Measurements from ENCODE around the gene NUP93.
"Not testable (repeated sequence)": the region's sequence is repeated elsewhere in the genome, so short reads cannot be mapped to it uniquely, and the experiment has no call there.

The NUP93 gene

DNA sequence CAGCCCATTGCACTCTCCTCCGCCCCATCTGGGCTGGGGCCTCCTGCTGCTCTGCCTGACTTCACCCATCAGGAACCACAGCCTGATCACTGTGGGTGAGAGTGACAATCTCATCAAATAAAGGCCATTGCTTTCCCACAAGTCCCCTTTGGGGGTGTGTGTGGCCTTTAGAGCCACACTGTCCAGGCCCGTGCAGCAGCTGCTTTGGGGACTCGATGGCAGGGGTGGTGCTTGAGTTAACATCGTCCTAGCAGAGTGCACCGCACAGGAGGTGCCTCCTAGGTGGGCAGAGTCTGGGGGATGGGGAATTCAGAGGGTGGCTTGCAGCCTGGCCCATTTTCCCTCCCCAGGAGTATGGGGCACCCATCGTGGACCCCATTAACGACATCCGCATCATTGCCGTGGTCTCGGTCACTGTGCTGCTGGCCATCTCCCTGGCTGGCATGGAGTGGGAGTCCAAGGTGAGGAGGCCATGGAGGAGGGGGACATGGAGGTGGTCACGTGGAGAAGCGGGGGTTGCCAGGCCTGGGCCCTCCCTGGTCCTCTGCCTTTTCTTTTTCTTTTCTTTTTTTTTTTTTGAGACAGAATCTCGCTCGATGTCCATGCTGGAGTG is 140.5 kb downstream of the NUP93 start:
- no peak for DNase-seq (ENCODE audit: low read depth)

DNA sequence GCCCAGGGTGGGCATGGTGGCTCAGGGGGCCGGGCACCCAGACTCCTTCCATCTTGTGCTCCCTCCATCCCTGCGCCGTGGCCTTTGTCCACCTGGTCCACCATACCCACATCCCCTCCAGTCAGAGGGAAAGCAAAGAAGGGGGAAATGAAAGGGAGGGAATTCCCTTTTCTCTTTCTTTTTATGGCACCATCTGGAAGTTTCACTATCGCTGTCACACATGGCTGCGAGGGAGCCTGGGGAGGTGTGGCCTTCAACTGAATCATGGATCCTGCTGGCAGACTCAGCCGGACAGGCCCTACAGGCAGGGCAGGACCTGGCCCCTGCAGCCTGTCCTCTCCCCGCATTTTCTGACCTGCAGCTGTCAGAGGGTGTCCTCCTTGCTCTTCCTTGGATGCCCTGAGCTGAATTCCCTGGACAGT is 141.3 kb downstream of the NUP93 start:
- no peak for DNase-seq (ENCODE audit: low read depth)

DNA sequence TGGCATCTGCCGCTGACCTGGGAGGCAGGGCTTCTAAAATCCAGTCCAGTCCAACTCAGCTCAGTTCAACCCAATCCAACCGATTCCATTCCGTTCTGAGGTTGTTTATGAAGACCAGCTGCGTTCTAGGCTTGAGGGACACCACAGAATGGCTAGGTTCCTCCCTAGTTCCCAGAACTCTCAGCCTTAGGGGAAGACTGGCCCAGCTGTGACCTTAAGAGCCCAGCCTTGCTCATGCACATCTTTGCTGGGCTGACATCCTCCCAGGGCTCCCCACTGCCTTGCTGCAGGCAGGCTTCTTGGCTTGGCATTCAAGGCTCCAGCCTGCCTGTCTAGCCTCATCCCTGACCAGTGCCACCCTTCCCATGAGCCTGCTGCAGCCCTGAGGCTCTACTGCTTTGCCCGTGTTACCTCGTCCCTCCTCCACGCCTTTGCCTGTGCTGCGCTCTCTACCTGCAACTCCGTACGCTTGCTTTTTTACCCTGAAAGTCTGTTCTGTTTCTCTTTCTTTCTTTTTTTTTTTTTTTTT is 143.0 kb downstream of the NUP93 start:
- no peak for DNase-seq (ENCODE audit: low read depth)

DNA sequence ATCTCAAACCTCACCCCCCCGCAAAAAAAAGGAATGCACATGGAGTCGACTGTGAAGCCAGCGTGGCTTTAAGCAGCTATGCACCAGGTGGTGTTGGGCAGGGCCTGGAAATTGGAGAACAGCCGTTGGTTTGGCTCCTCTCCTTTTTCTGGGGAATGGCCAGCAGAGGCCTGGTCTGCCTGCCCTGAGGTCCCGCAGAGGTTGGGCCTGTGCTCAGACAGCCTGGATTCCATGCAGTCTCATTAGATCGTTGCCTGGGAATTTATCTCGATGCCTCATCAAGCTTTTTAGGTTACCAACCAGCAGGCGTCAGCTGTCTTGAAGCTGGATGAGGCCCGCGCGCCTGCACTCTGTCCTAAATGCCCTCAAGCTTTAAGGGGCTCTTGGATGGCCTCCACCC is 144.9 kb downstream of the NUP93 start:
- no peak for DNase-seq (ENCODE audit: low read depth)

DNA sequence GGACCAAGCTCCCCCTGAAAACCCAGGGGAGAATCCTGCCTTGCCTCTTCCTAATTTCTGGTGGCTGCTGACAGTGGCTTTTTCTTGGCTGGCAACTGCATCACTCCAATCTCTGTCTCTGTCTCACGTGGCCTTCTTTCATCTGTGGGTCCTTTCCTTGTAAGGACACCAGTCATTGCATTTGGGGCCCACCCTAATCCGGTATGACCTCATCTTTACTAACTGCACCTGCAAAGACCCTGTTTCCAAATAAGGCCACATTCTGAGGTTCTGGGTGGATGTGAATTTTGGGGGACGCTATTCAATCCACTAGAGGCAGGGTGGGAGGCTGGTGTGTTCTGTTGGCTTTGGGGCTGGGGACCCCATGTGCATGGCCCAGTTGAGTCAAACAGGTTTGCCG is 146.1 kb downstream of the NUP93 start:
- DNase-seq (ENCODE audit: low read depth): no peak

DNA sequence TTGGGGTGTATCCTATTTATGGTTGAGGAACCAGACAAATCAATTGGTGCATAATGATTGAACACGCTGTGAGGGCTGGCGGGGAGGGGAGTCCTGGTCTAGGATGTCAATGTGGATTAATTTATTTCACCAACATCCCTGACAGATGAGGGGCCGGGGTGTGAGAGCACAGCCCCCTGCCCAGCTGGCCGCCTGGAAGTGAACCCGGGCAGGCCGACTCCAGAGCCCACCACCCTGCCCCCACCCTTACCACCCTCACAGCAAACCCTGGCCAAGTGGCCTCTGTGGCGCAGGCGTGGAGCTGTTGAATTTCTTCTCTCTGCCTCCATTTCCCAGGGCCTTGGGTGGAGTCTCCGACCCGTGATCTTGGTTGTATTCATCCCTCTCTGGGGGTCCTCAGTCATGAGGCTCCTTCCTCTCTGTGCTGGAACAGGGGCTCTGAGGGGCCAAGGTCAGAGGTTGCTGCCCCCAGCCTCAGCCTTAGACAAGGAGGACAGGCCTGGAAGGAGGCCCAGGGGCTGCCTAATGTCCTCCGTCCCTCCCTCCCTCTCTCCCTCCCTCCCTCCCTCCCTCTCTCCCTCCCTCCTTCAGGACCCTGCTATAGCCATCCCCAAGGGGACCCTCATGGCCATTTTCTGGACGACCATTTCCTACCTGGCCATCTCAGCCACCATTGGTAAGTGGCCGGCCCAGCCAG is 147.7 kb downstream of the NUP93 start:
- DNase-seq (ENCODE audit: low read depth): no peak

DNA sequence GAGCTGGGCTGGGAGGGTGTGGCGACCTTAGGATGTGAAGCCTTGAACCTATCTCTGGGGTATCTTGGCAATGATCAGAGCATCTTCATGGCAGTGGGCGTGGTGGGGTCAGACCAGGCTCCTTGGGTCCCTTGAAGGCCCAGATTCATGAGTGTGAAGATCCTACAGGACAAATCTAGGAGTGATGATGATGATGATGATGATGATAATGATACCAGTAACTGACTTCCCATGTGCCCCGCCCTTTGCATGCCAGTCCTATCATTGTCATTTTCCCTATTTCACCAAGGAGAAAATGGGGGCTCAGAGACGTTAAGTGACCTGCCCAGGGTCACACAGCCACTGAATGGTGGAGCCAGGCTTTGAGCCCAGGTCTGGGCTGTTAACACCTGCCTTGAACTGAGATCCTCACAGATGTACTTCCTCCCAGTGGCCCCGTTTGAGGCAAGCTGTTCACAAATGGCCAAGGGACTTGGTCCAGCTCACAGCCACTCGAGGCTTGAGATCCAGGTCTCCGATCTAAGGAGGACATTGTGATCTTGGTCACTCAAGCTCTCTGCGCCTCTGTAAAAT is 148.4 kb downstream of the NUP93 start:
- no peak for DNase-seq (ENCODE audit: low read depth)

DNA sequence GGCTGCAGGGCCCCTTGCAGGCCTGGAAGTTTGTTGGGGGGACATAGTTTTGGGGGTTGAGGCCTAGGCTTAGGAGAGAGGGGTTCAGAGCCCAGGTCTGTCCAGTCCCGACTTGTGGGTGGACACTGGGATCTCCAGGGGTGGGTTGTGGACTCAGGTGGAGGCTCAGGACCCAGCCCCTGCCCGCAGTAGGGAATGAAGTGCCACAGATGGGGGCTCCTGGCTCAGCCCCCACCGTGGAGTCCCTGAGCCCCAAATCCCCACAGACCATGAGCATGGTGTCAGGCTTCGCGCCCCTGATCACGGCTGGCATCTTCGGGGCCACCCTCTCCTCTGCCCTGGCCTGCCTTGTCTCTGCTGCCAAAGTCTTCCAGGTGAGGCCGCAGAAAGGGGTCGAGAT is 149.3 kb downstream of the NUP93 start:
- DNase-seq (ENCODE audit: low read depth): no peak

DNA sequence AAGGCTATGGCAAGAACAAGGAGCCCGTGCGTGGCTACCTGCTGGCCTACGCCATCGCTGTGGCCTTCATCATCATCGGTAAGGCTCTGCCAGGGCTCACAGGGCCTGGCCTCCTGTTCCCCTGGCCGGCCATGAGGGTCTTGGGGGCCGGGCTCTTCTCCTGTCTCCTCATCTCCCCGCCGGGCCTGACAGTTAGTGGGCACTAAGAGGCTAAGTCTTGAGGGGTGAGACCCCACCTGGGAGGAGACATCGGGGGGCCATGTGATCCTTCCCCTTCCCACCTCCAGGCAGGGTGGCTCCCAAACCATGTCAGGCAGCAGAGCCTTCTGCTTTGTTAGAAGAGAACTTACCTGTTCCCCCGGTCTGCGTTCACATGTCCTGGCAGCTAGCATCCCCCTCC is 150.2 kb downstream of the NUP93 start:
- DNase-seq (ENCODE audit: low read depth): no peak

DNA sequence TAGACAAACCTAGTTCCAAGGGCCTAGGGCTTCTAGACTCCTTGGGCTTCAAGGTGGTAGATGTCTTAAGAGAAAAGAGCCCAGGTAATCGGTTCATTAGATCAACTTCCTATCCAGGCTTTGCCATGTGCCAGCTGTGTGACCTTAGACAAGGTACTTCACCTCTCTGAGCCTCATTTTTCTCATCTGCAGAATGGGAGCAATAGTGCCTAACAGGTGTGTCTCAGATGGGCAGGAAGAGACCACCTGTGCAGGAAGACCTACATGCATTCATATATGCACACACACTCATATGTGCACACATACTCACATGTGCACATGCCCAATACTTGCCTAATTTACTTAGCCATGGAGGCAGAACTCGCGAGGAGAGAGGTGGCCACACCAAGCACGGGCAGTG is 150.8 kb downstream of the NUP93 start:
- no peak for DNase-seq (ENCODE audit: low read depth)

DNA sequence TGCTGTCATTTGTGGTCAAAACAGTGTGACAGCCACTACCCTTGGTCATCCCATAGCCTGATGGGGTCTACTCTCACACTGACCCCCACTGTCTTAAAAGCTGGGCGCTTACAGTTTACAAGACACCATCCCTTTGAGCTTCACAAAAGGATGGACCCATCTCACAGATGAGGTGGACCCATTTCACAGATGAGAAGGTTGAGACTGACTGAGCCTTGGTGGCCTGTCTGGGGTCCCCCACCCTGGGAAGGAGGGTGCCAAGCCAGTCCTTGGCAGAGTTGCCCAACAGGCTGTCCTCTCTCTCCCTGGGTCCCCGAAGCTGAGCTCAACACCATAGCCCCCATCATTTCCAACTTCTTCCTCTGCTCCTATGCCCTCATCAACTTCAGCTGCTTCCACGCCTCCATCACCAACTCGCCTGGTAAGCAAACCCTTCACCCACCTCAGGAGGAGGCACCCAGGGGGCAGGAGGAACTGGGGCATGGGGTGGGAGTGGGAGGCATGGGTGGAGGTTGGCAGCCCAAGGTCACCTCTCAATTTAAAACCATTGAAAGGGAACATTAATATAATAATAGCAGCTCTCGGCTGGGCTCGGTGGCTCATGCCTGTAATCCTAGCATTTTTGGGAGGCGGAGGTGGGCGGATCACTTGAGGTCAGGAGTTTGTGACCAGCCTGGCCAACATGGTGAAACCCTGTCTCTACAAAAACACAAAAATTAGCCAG is 152.3 kb downstream of the NUP93 start:
- DNase-seq (ENCODE audit: low read depth): no peak

DNA sequence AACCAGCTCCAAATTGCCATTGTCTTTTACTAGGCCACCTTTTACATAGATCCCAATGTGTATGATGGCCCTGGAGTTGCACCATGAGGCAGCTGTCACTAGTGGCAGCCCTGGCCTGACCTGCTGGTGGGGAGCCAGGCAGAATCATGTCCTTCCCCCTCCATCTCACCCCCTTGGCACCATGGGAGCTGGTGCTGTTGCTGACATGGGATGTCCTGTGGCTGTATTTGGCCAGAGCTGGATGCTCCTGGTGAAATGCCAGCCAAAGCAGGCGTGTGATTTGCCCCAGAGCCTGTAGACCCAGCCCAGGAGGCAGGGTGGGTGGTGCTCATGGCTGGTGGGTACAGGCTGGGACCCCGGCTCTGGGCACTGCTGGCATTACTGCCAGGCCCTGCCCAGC is 153.7 kb downstream of the NUP93 start:
- DNase-seq (ENCODE audit: low read depth): no peak

DNA sequence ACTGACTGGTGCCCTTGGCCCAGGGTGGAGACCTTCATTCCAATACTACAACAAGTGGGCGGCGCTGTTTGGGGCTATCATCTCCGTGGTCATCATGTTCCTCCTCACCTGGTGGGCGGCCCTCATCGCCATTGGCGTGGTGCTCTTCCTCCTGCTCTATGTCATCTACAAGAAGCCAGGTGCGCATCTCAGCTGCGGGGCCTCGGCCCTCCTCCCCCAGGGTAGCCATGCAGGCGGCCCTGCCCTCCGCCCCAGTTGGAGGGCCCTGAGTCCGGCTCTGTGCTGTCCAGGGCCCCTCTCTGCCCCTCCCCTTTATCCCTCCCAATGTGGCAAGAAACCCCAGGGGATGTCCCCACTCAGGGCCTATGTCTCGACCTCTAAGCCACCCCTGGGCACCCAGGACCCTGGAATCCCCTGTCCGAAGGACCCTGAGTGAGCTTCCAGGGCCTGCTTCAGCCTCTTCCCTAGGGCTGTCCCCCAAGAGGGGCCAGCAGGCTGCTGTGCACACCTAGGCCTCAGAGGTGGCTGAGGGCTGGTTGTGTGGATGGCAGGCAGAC is 154.2 kb downstream of the NUP93 start:
- no peak for DNase-seq (ENCODE audit: low read depth)

DNA sequence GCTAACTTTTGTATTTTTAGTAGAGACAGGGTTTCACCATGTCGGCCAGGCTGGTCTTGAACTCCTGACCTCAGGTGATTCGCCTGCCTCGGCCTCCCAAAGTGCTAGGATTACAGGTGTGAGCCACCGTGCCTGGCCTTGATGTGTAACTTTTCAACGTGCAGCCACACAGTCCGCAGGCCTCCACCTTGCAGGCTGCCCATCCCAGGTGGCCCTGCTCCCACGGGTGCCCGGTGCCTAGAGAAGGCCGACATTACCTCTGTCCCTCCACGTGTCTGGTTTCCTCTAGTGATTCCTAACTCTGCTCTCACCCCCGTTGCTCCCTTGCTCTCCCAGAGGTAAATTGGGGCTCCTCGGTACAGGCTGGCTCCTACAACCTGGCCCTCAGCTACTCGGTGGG is 155.0 kb downstream of the NUP93 start:
- DNase-seq (ENCODE audit: low read depth): not testable (repeated sequence)

DNA sequence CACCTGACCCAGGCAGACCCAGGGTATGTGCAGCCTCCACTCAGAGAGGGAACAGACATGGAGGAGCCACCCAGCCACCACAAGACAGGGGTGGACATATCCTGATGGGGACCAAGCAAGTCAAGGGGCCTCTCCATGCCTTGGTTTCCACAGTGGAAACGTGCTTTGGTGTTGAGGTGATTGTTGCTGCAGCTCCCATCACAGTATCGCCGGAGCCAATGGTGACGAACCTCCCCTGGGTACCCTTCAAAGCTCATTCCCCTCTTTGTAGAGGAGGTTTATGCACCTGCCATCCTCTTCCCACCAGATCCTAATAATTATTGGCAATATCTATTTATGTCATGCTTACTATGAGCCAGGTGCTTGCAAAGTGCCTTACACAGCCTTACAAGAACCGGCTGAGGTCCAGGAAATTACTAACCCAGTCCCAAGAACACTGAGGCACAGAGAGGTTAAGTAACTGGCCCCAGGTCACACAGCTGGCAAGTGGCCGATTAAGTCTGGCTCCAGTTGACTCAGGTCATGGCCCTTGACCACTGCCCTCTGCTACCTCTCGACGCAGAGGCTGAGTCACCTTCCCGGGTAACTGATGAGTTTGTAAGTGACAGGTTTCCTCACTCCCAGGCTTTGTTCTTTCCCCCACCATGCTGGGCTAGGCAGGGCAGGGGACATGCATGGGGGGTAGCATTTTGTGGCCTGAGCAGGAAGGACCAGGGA is 155.7 kb downstream of the NUP93 start:
- no peak for DNase-seq (ENCODE audit: low read depth)

DNA sequence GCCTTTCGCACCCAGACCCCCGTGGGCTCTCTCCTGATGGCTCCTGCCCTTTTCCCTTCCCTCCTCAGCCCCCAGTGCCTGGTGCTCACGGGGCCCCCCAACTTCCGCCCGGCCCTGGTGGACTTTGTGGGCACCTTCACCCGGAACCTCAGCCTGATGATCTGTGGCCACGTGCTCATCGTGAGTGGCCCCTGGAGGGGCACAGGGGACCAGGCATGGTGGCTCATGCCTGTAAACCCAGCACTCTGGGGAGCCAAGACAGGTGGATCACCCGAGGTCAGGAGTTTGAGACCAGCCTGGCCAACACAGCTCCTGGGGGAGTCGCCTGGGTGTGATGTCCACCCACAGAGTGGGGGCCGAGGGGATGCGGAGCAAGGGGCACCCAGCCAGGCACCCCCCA is 156.4 kb downstream of the NUP93 start:
- no peak for DNase-seq (ENCODE audit: low read depth)

DNA sequence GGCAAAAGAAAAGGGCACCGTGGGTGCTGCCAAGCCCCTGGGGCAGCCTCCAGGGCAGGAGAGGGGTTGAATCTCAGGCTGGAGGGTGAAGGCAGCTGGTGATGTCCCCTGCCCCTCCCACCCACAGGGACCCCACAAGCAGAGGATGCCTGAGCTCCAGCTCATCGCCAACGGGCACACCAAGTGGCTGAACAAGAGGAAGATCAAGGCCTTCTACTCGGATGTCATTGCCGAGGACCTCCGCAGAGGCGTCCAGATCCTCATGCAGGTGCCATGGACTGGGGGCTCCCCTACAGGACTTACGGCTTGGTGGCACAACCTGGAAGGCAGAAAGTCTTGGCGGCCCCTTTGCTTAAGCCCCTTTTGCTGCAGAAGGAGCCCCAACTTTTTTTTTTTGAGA is 156.9 kb downstream of the NUP93 start:
- no peak for DNase-seq (ENCODE audit: low read depth)

DNA sequence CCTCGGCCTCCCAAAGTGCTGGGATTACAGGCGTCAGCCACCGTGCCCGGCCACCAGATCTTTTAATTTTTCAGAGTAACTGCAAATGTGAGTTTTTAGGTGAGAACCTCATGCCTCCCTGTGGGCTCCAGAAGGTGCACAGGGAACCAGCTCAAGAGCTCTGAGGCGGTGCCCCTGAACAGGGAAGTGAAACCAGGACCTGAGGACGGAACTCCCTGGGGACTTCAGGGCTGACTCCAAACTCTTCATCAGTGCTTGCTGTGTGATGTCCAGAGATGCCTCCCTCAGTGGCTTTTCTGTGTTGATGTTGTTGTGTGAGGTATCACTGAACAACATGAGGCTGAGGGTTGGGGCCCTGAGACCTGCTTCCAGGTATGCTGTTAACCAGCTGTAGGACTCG is 158.9 kb downstream of the NUP93 start:
- no peak for DNase-seq (ENCODE audit: low read depth)

DNA sequence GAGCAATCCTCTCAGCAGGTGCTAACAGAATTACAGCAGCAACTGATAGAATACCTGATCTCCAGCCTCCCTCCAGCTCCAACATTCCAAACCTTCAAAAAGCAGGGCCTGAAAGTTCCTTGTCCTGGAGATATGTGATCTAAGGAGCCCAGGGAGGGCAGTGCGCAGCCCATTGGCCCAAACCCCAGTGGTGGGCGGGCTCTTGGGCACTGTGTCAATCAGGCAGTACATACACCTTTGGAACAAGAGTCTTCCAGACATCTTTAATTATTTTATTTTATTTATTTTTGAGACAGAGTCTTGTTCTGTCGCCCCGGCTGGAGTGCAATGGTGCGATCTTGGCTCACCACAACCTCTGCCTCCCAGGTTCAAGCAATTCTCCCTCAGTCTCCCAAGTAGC is 159.3 kb downstream of the NUP93 start:
- no peak for DNase-seq (ENCODE audit: low read depth)

DNA sequence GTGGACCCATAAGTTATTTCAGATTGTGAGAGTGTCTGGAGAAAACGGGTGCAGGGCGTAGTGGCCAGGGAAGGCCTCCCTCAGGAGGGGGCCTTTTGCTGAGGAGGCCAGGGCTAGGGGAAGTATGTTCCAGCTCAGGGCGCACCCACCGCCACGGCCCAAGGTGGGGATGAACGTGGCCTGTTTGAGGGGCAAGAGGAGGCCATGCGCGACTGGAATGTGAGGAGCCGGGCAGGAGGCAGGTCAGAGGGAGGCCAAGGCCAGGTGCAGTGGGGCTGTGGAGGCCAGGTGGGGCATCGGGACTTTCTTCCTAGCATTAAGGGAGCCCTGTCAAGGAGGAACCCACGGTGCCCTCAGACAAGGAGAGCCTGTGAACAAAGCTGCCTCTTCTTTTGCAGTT is 161.8 kb downstream of the NUP93 start:
- no peak for DNase-seq (ENCODE audit: low read depth)

DNA sequence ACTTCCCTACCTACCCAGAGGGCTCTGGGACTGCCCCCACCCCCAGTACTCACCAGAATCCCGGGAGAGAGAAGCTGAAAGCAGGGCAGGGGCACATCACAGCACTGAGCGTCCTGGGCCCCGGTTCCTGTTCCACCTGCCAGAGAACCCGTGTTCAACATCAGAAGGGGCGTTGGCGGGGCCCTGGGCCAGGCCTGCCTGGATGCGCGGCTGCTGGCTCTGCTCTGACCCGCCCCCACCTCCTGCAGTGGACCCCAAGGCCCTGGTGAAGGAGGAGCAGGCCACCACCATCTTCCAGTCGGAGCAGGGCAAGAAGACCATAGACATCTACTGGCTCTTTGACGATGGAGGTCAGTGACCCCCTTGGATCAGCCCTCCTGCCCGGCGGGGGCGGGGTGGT is 162.8 kb downstream of the NUP93 start:
- no peak for DNase-seq (ENCODE audit: low read depth)

DNA sequence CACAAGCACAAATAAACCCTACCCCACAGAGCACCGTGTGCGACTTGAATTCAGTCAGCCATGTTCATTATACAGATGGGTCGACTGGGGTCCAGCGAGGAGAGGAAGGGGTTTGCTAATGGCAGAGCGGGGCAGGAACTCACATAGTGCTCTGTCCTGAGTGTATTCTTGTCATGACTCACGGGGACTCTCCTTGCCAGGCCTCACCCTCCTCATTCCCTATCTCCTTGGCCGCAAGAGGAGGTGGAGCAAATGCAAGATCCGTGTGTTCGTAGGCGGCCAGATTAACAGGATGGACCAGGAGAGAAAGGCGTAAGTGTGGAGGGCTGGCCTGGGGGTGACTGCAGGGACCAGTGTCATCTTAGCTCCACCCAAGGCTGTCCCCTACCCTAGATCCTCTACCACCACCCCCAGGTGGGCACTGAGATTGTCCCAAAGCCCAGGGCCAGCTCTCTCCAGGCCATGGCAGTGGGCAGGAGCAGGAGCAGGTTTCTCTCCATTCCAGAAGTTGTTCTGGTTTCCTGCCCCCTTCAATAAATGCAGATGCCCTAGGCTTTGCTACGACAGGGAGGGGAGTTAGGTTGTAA is 164.5 kb downstream of the NUP93 start:
- DNase-seq (ENCODE audit: low read depth): no peak

All from activated T-cell treated with anti-CD3 and anti-CD28 coated beads for 48 hours (primary cell).